NCI-H146 (cell line): ENCODE measurements around the gene PSG1.
"Not testable (repeated sequence)": the region's sequence is repeated elsewhere in the genome, so short reads cannot be mapped to it uniquely, and the experiment has no call there.

Source experiments
- DNase-seq: peaks from one replicate; lab custom pipeline; 2025; lab: John Stamatoyannopoulos, UW

Gene PSG1

GRCh38 chr19:42819960-42820650, 59.4 kb downstream of the PSG1 start:
- DNase-seq = not testable (repeated sequence)

GRCh38 chr19:42816894-42817293, 62.6 kb downstream of the PSG1 start:
- DNase-seq = no peak
